Ascending aorta (tissue), 2 donors: ENCODE results near the gene NFIL3. TPM values are rescaled to one million over a fixed set of nuclear protein-coding genes. Genes with fewer than 3 reads are reported as not detected.

Source experiments
- DNase-seq, 2 donors: peaks; one replicate each; pipeline ENCODE4 v3.0.0-alpha.2; 2019; ENCODE audit warnings: low spot score in 2 of 2
- H3K27ac ChIP-seq, 2 donors: fragments of 200-600 bp; sonication (generic); one replicate each; pipeline ENCODE4 v1.5.1; 2016 to 2017; ENCODE audit warnings: mild to moderate bottlenecking in 1 of 2
- H3K27me3 ChIP-seq: fragments of 200-600 bp; sonication (generic); one replicate; pipeline ENCODE4 v1.5.1; 2017
- H3K36me3 ChIP-seq, 2 donors: fragments of 200-600 bp; sonication (generic); one replicate each; pipeline ENCODE4 v1.5.1; 2016
- H3K4me1 ChIP-seq, 2 donors: fragments of 200-600 bp; sonication (generic); one replicate each; pipeline ENCODE4 v1.5.1; 2016 to 2017; ENCODE audit warnings: mild to moderate bottlenecking in 1 of 2
- H3K4me3 ChIP-seq, 2 donors: fragments of 200-600 bp; sonication (generic); one replicate each; pipeline ENCODE4 v1.5.1; 2016 to 2017; ENCODE audit warnings: mild to moderate bottlenecking in 1 of 2
- H3K9me3 ChIP-seq, 2 donors: fragments of 200-600 bp; sonication (generic); one replicate each; pipeline ENCODE4 v1.5.1; 2016
- intact Hi-C: fragments of 100-400 bp; cut with DNase I; formaldehyde crosslinking; loops from one replicate; pipeline ENCODE4 v1.15.1; 2023
- total RNA-seq: library from RNA; depleted of rRNA; stranded (reverse); fragments of >200 nt; gene quantifications from one replicate; pipeline ENCODE4 v1.1.0, GENCODE V29; 2016
- TF ChIP-seq, protein P1 (sequence below), 3 experiments: fragments of 200-600 bp in 2 of 3; fragments of 450-650 bp in 1 of 3; sonication (generic) in 2 of 3; IDR thresholded peaks; one replicate each; pipeline ENCODE4 v1.5.1; 2016 to 2019; ENCODE audit warnings: antibody characterized with exemption in 3 of 3, mild to moderate bottlenecking in 1 of 3, moderate library complexity in 1 of 3

The NFIL3 gene
- total RNA-seq, 1 donor from 2014 or later, result 27.5 TPM

DNA sequence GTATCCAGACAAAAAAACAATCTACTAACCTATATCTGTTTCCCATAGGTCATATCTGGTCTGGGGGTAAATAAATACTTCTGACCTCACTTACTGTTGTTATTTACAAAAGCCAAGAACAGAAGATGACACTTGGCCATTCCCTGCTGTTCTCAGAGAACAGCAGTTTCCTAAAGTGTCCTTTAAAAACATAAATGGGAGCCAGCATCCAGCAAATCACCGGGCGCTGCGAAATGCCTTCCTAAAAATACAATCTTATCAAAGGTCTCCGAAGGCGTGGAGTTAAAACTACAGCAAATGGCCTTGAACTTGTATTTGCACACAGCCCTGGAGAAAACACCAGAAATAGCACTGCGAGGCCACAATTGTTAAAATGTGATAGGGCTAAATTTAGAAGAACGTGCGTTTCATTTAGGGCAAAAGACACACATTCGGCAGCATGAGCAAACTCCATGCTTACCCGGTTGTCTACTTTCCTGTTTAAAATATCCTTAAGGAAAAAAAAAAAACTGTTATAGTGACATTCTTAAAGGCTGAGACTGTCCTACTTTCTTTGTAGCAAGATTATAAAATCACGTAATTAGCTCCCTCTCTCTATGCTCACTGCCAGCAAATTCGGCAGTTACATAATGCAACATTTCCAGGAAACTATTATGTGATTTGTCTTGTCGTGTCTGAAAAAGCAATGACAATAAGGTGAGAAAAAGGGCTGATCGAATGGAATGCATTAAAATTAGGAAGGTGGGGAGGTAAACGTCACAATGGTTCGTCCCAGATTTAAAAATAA, 1.5 kb downstream of the NFIL3 start:
- TF ChIP-seq, protein P1, sequence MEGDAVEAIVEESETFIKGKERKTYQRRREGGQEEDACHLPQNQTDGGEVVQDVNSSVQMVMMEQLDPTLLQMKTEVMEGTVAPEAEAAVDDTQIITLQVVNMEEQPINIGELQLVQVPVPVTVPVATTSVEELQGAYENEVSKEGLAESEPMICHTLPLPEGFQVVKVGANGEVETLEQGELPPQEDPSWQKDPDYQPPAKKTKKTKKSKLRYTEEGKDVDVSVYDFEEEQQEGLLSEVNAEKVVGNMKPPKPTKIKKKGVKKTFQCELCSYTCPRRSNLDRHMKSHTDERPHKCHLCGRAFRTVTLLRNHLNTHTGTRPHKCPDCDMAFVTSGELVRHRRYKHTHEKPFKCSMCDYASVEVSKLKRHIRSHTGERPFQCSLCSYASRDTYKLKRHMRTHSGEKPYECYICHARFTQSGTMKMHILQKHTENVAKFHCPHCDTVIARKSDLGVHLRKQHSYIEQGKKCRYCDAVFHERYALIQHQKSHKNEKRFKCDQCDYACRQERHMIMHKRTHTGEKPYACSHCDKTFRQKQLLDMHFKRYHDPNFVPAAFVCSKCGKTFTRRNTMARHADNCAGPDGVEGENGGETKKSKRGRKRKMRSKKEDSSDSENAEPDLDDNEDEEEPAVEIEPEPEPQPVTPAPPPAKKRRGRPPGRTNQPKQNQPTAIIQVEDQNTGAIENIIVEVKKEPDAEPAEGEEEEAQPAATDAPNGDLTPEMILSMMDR (IDR thresholded peaks at IDR 0.05), result no peak
- Histone ChIP-seq H3K27ac (peak overlapping the region; percentile 94 to 95), H3K36me3 (no peaks in the 10 kb centered on the region), H3K4me1 (peaks cover 0 to 22% of the 10 kb centered on the region in 2 donors), H3K9me3 (no peaks in the 10 kb centered on the region), H3K27me3 (no peaks in the 10 kb centered on the region), H3K4me3 (peak overlapping the region; percentile 83 to 86)
- intact Hi-C loops, result loop anchor here (1.0 to 10.0 kb wide), 3 partner anchors 303 to 1317 kb away; no protein-coding TSS in a partner anchor
- DNase-seq, result peak in 1 of 2 donors; percentile 75

DNA sequence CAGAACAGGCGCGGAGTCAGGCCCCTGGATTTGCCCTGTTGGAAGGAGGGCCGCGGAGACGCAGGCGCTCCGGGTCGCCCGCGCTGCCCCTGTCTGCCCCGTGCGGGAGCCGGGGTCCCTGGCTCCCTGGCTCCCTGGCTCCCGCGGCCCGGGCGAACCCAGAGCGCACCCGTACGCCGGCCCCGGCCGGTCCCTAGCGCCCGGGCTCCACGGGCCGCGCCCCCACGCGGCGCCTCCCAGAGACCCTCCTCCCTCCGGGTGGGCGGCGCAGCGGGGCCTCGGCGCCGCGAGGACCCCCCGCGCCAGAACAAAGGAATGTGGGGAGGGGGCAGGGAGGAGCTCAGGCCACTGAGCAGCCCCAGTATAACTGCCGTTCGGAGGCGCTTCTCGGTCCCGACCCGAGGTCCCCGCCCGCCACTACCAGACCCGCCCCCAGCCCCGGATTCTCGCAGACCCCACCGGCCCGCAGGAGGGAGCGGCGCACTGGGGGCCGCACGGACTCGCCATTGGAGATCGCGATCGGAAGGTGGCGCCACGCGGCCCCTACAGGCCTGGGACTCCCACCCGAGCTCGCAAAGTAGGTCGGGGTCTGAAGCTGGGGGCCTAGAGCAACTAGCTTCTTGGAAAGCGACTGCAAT, 2.4 kb downstream of the NFIL3 start:
- DNase-seq, result peak in 1 of 2 donors; percentile 70

DNA sequence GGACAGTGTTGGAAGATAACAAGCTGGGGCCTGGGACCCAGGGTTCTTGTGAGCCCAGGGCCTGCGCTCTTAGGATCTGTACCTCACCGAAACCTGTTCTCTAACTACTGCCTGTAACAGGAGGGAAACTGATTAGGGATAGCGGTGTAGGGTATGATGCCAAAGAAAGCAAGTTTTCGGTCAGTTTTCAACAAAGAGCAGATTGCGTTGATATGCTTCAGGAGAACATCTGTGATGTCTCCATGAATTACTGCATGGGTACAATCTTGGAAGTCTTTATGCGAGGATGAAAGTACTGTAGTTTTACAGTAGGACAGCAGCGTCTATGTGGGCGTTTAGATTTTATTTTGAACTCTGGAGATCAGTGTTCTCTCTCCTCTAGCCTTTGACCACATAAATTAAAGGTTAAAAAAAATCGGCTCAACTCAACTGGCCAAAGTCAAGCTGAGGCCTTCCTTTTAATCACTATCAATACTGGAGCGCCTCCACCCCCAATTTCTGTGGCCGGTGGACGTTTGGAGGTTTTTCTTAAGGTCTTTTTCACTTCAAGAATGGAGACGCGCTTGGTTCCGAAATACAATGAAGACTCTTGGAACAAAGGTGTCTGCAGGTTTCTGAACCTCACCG, 3.0 kb downstream of the NFIL3 start:
- Histone ChIP-seq H3K27me3 (no peaks in the 10 kb centered on the region), H3K4me3 (peak overlapping the region; percentile 83 to 86), H3K4me1 (peaks cover 0 to 24% of the 10 kb centered on the region in 2 donors), H3K36me3 (no peaks in the 10 kb centered on the region), H3K9me3 (no peaks in the 10 kb centered on the region), H3K27ac (peak overlapping the region; percentile 94 to 95)
- intact Hi-C loops, result loop anchor here (1.0 to 10.0 kb wide), 2 partner anchors 456 to 1316 kb away; no protein-coding TSS in a partner anchor
- TF ChIP-seq, protein P1 (IDR thresholded peaks at IDR 0.05), result no peak
- no peak for DNase-seq

More for the DNA sequence above, 2.4 kb downstream of the NFIL3 start:
- intact Hi-C loops, result loop anchor here (1.0 to 10.0 kb wide), 2 partner anchors 457 to 1316 kb away; no protein-coding TSS in a partner anchor
- Histone ChIP-seq H3K4me3 (peak overlapping the region; percentile 83 to 86), H3K36me3 (no peaks in the 10 kb centered on the region), H3K27ac (peak overlapping the region; percentile 94 to 95), H3K9me3 (no peaks in the 10 kb centered on the region), H3K27me3 (no peaks in the 10 kb centered on the region), H3K4me1 (peaks cover 0 to 23% of the 10 kb centered on the region in 2 donors)
- TF ChIP-seq, protein P1 (IDR thresholded peaks at IDR 0.05), result peak in 2 of 3 experiments; percentile 35 to 61

DNA sequence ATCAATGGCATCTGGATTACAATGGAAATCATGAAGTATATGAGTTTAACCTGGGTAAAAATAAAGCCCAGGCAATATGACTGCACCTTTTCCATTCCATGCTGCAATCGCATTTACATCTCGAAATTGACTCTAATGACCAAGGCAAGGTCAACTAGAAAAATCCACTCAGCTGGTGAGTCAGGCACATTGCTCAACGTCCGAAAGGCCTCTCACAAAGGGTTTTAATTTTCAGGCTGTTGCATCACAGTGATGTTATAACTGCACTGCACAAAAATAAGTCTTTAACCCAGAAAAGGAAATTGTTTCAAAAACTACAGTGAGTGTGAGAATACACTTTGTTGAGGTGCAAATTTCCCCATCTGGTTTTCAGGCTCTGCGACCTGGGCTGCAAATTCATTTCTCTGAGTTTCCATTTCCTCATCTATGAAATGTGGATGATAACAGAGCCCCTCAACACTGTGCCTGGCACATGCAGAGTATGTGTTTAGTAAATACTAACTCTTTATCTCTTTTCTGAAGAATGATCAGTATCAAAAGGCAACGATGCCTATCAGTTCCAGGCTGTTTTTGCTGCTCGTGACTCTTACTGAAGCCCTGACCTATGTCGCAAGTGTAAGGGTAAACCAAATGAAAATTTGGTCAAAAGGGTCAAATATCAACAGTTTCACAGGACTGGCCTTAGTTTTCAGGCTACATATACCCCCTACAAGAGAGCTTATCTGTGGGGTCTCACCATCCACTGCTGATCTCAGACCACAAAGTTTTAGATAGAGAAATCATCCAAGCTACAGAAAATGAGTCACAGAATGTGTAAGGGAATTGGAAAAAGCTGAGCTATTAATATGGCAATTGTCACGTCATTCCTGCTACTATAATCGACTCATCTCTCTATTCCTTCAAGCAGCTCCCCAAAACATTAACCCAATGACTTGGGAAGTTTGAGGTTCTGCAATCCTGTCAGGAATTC, 4.1 kb downstream of the NFIL3 start:
- Histone ChIP-seq H3K9me3 (no peaks in the 10 kb centered on the region), H3K27me3 (no peaks in the 10 kb centered on the region), H3K4me1 (peaks cover 0 to 20% of the 10 kb centered on the region in 2 donors), H3K36me3 (no peaks in the 10 kb centered on the region), H3K27ac (peak overlapping the region in 1 of 2 donors; percentile 15), H3K4me3 (peak overlapping the region; percentile 1 to 86)
- peak in 1 of 2 donors; percentile 88 for DNase-seq
- intact Hi-C loops, result loop anchor here (10.0 kb wide), 1 partner anchor 1315 kb away; no protein-coding TSS in a partner anchor
- TF ChIP-seq, protein P1 (IDR thresholded peaks at IDR 0.05), result no peak
